CD4-positive, alpha-beta T cell treated with Interleukin-2 at 100 ng/mL for 4 hours (primary cell): ENCODE results near the gene KRT10.
"Not testable (repeated sequence)": the region's sequence is repeated elsewhere in the genome, so short reads cannot be mapped to it uniquely, and the experiment has no call there.

Experiments used
- DNase-seq: peaks from one replicate; pipeline ENCODE4 v3.0.0-alpha.2; 2020; ENCODE audit warnings: low spot score

Gene KRT10

GRCh38 chr17:40822132-40822812, at the start of gene KRT10:
KRT10 (minus strand) TSS chr17:40822614; CDS start chr17:40822585, 29 bp downstream.
- DNase-seq = no peak

GRCh38 chr17:40871316-40871715, 48.9 kb upstream of the KRT10 start:
- DNase-seq = no peak

GRCh38 chr17:40870136-40870535, 47.7 kb upstream of the KRT10 start:
- DNase-seq = no peak

- DNase-seq = no peak
Measured at GRCh38 chr17:40866838-40867237, 44.4 kb upstream of the KRT10 start, which contains the start of gene KRT12. KRT12 (minus strand) TSS chr17:40867223; CDS start chr17:40867186, 37 bp downstream.

- DNase-seq = no peak
Measured at GRCh38 chr17:40864661-40865390, 42.4 kb upstream of the KRT10 start.

GRCh38 chr17:40862985-40863733, 40.7 kb upstream of the KRT10 start:
- DNase-seq = no peak

- DNase-seq = no peak
Measured at GRCh38 chr17:40859536-40859935, 37.1 kb upstream of the KRT10 start.

GRCh38 chr17:40858667-40859066, 36.3 kb upstream of the KRT10 start:
- not testable (repeated sequence) for DNase-seq

- DNase-seq = no peak
Measured at GRCh38 chr17:40857535-40857934, 35.1 kb upstream of the KRT10 start.

- DNase-seq = no peak
Measured at GRCh38 chr17:40854175-40854814, 31.9 kb upstream of the KRT10 start.

GRCh38 chr17:40852364-40852763, 29.9 kb upstream of the KRT10 start:
- no peak for DNase-seq

GRCh38 chr17:40850293-40850972, 28.0 kb upstream of the KRT10 start:
- DNase-seq = no peak

- DNase-seq = no peak
Measured at GRCh38 chr17:40849723-40850122, 27.3 kb upstream of the KRT10 start.

- DNase-seq = no peak
Measured at GRCh38 chr17:40848583-40849235, 26.3 kb upstream of the KRT10 start.

- no peak for DNase-seq
Measured at GRCh38 chr17:40846515-40847144, 24.2 kb upstream of the KRT10 start.

- DNase-seq = no peak
Measured at GRCh38 chr17:40844671-40845107, 22.3 kb upstream of the KRT10 start.

GRCh38 chr17:40843242-40843641, 20.8 kb upstream of the KRT10 start:
- DNase-seq = no peak

GRCh38 chr17:40841246-40841645, 18.8 kb upstream of the KRT10 start:
- DNase-seq = no peak

GRCh38 chr17:40839194-40839593, 16.8 kb upstream of the KRT10 start:
- DNase-seq = no peak

GRCh38 chr17:40836020-40836419, 13.6 kb upstream of the KRT10 start:
- no peak for DNase-seq

GRCh38 chr17:40833882-40834281, 11.5 kb upstream of the KRT10 start:
- DNase-seq = no peak
